Activated CD4-positive, alpha-beta T cell treated with anti-CD3 and anti-CD28 coated beads, Interleukin-2, amount 50 U/mL, for 4 hours (primary cell): ENCODE data around the gene PLPPR3.

ENCODE experiments used
- DNase-seq, 2 experiments: peaks; one replicate each; pipeline ENCODE4 v3.0.0-alpha.2; 2020

PLPPR3 gene

DNA sequence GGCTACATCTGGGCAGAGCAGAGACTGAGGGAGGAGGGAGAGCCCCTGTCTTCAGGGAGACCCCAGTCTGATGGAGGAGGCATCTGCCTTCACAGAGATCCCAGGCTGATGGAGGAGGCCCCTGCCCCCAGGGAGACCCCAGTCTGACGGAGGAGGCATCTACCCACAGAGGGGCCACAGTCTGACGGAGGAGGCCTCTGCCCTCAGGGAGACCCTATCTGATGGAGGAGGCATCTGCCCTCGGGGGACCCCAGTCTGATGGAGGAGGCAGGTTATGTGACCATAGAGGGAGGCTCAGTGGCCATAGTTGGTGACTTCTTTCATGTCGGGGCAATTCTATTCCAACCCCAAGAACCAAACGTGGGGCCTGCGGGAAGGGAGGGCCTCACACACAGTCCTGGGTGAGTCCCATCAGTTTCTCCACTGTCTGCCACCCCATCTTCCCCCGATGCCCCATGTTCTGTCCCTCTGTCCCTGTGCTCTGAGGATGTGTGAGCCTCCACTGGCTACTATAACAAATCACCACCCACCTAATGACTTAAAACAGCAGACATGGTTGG is 56.5 kb downstream of the PLPPR3 start:
- DNase-seq: no peak

DNA sequence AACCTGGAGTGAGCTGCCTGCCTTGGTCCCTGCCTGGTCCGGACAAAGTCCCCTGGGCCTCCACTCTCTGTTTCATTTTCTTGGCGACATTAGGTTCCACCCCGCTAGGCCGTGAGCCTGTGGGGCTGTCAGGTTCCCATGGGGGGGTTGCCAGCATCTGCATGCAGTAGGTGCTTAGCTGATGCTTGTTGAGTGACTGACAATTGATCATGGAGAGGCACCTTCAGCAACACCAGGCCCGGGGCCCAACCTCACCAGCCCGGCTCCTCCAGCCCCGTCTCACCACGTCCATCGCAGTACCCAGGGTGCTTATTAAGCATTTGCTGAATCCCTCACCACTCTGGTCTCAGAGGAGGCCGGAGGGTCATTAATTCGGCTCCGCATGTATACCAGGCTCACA is 57.5 kb downstream of the PLPPR3 start:
- DNase-seq: no peak

DNA sequence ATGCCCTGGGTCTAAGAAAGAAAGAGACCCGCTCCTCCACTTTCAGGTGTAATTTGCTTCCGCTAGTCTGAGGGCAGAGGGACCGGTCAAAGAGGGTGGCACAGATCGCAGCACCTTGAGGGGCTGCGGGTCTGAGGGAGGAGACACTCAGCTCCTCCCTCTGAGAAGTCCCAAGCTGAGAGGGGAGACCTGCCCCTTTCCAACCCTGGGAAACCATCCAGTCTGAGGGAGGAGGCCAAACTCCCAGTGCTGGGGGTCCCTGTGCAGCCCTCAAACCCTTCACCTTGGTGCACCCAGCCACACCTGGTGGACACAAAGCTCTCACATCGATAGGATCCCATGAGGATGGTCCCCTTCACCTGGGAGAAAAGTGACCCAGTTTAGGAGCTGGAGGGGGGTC is 57.9 kb downstream of the PLPPR3 start:
- no peak for DNase-seq

DNA sequence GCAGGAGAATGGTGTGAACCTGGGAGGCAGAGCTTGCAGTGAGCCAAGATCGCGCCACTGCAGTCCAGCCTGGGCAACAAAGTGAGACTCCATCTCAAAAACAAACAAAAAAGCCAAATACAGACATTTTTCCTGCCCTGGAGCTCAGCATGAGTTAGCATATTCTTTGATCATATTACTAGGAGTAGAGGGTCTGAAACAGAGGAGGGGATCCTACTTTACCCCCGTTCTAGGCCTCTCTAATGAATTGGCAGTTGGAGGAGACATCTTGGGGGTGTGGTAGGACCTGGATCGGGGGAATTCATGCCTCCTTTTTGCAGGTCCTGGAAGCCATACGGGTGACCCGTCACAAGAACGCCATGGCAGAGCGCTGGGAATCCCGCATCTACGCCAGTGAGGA is 58.6 kb downstream of the PLPPR3 start:
- DNase-seq: no peak
